SIG-M5 (cell line): ENCODE results near the gene ANKZF1.

Experiments used
- DNase-seq: peaks from one replicate; lab custom pipeline; 2025; lab: John Stamatoyannopoulos, UW

The ANKZF1 gene

DNA sequence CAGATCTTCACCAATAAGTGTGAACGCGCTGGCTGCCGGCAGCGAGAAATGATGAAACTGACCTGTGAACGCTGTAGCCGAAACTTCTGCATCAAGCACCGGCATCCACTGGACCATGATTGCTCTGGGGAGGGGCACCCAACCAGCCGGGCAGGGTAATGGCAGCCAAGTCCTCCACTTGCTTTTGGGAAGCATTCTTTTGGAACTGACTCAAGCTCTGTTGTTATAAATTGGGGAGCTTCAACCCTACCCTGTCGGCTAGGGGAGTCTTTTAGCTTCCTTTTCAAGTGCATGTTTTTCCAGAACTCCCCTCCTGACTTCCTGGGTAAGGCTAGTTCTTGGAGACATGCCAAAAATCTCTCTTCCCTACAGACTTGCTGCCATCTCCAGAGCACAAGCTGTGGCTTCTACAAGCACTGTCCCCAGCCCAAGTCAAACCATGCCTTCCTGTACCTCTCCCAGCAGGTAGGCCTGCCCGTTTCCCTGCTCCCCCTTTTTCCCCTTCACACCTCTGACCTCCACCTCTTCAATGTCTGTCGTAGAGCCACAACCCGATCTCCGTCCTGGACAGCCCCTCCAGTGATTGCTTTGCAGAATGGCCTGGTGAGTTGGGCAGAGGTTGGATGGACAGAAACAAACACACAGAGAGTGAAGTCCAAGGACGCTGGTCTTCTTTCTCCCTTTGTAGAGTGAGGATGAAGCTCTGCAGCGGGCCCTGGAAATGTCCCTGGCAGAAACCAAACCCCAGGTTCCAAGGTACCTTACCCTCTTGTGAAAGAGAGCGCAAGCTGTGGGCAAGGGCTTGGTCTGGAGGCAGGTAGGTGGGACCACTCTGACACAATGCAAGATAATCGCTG lies 21.5 kb upstream of the ANKZF1 start:
- DNase-seq: no peak

DNA sequence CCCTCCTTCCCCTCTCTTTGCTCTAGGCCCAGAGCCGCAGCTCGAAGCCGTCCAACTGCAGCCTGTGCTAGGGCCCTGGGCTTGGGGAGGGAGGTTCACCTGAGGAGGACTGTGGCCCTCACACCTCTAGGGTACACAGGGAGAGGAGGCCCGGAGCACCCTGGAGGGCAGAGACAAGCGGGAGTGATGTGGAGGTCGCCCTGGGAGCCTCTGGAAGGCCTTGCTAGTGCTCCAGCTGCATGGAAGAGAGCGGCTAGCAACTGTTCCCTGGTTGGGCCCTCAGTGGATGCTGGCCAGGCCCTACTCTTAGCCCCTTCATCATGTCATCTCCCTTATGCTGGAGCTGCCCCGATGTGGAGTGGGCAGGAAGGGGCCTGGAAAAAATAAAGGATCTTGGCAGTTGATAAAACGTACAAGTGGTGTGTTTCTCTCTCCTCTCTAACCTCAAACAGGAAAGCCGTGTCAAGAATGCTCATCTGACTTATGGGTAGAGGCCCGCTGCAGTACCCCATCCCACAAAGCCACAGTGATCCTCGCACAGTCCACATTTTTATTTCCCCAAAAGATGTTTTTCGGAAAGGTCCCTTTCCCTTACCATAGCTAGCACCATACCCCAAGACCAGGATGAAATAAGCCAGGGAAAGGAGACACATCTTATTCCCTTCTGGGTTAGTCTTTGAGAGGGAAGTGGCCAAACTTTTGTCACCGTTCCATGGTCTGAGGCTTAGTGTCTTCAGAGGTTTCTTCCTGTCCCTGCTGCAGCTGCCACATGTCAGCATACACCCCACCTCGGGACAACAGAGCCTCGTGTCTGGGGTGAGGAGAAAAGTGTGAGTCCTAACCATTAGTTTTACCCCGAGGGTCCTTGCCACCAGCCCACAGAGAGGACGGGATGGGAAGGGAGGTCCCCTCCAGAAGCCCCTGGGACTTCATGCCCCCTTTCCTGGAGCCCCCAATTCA lies 20.1 kb upstream of the ANKZF1 start:
- no peak for DNase-seq

DNA sequence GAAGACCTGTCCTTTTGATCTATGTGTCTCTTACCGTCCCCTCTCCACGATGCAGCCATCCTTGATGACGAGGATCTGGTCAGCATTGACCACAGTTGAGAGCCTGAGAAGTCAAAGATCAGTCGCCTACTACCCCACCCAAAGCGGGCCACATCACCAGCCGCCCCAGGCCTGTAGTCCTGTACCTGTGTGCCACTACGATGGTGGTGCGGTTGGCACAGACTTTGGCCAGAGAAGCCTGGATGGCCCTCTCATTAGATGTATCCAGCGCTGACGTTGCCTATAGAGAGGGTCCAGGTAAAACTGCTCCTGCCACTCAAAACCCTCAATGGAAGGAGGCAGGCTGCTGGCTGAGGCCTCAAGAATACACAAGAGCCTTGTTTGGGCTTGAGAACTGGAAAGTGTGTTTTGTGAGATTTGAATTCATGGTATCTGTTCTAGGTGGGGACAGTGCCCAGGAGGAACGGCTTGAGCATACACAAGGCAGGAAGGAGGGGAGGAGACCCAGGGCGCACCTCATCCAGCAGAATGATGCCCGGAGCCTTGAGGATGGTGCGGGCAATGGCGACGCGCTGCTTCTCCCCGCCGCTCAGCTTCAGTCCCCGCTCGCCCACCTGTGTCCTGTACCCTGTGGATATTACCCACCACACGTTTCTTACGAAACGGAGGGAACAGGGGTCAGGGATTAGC lies 19.3 kb upstream of the ANKZF1 start:
- no peak for DNase-seq

DNA sequence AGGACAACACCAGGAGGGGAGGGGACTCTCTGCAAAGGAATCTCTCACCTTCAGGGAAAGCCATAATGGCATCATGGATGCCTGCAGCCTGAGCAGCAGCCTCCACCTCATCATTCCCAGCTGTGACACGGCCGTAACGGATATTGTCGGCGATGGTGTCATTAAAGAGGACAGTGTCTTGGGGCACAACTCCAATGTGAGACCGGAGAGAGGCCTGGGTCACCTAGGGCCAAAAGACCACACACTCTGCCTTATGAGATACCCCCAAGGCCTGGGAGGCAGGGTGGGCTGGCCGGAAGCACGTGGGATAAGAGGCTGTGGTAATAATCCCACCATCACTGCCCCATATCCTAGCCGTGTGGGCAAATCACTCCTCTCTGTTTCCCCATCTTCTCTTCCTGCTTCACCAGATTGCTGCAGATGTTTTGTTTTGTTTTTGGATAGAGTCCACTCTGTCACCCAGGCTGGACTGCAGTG lies 18.7 kb upstream of the ANKZF1 start:
- no peak for DNase-seq

DNA sequence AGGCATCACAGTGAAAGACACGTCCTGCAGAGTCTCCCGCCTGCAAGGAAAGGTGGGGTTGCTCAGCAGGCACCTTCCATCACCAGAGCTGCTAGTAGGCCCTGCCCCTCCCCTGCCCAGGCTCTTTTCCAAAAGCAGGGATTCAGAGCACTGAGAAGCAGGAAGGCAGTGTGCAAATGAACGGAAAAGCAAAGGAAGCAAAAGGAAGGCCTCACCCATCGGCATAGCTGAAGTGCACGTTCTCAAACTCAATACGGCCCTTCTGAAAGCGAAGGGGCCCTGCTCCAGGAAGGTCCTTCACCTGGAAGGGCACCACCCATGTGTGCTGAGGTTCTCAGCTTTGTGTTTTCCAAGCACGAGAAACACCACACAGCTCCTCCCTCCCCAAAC lies 16.6 kb upstream of the ANKZF1 start:
- DNase-seq: no peak

DNA sequence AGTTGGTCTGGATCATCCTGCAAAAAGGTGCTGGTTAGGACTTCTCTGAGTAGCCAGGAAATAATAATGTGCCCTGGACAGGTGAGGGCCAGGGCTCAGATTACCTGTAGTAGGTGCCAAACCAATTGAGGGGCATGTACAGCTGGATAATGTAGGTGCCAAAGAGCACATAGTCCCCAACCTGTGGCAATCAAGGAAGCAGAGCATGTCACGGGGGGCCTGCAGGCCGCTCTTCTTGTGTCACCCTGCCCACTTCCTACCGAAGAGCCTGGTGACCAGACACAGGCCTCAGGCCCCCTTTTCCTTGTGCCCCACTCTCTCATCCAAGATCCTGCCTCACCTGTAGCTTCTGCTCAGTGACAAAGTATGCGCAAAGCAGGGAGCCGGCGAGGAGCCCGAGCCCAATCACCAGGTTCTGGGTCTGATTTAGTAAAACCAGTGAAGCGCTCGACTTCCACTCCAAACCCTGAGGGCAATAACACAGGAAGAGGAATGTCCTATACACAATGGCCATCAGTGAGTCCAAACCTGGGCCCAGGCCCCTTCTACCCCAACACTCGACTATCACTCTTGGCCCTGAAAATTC lies 16.0 kb upstream of the ANKZF1 start:
- no peak for DNase-seq

DNA sequence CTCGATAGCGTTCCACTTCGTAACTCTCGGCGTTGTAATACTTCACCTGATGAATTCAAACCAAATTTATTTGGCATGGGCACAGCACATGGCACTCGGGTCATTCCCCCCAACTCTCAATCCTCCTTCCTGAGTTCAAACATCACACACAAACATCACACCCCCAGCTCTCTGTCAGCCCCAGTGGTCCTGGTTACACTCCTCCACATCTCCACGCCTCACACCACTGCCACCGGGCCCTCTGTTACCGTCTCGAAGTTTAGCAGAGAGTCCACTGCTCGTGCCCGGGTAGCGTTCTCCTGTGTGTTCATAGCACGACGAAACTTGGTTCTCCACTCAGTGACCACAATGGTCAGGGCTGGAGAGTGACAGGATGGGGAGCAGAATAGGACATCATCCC lies 15.5 kb upstream of the ANKZF1 start:
- DNase-seq: no peak

DNA sequence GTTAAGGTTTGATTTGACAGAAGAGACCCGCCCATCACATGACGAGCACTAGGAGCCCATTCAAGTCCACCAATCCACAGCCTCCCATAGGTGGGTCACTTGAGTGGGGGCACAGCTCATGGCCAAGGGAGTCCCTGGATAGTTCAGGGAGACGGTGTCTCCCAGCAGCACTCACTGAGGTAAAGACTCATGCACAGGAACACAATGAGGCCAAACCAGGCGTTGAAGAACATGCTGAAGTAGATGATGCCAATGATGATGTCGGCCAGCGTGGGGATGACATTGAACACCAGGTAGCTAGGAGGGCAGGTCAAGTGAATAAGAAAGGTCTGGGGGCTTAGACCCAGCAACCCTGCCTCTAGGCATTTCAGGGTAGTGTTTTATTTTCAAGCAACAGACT lies 14.8 kb upstream of the ANKZF1 start:
- DNase-seq: no peak

DNA sequence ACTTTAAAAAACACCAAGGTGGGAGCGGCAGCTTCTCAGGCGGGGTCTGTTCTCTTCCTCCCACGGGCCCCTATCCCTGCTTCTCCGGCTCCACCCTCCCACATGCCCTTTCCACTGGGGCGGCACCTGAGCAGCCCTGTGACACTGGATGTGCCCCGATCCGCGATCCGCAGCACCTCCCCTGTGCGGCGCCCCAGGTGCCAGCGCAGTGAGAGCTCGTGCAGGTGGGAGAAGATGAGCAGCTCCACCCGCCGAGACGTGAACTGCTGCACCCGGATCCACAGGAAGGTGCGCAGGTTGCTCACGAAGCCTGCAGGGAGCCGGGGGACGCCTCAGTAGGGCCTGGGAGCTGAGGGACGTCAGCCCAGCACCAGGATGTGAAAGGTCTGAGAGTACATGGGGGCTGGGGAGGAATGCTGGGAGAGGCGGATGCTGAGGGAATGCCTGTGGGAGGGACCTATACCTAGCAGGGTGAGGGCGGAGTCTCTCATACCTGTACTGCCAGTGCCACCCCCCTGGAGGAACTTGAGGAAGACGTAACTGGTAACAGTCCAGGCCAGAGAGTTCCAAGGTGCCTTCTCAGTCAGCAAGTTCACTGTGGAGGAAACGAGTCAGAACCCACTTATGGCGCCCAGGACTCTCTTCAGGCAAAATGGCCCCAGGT lies 13.6 kb upstream of the ANKZF1 start:
- DNase-seq: no peak

DNA sequence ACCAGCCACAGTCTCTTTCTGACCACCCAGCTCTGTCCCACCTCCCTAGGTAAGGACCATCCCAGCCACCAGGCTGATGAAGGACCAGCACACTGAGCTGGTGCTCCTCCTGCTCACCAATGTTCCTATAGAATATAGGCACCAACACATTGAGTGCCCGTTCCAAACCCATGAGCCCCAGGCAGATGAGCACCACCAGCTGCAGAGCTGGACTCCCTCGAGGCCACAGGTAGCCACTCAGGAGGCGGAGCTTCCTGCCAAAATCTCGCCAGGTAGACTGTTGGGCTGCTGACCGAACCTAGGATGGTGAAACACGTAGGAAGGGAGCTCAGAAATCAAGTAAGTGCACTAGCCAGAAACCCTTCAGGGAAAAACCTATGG lies 13.1 kb upstream of the ANKZF1 start:
- DNase-seq: no peak

DNA sequence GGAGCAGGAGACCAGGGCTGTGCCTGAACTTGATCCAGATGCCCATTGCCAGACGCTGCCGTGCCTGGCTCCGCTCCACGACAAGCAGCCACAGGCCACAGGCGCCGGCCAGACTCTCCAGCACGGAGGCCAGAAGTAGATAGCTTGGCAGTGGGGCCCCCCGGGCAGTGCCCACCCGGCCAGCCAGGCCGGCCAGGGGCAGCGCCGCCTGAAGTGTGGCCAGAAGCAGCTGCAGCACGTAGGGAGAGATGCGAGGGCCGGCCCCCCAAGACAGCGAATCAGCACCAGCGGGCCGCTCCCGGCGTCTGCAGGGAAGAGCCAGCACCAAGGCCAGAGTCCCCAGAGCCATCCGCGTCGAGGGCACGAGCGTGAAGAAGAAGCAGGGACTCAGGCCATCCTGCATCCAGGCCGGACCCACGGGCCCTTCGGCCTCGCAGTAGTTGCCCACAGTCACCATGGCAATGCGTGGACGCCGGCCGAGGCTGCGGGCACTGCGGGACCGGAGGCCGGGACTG lies 11.3 kb upstream of the ANKZF1 start:
- DNase-seq: no peak

DNA sequence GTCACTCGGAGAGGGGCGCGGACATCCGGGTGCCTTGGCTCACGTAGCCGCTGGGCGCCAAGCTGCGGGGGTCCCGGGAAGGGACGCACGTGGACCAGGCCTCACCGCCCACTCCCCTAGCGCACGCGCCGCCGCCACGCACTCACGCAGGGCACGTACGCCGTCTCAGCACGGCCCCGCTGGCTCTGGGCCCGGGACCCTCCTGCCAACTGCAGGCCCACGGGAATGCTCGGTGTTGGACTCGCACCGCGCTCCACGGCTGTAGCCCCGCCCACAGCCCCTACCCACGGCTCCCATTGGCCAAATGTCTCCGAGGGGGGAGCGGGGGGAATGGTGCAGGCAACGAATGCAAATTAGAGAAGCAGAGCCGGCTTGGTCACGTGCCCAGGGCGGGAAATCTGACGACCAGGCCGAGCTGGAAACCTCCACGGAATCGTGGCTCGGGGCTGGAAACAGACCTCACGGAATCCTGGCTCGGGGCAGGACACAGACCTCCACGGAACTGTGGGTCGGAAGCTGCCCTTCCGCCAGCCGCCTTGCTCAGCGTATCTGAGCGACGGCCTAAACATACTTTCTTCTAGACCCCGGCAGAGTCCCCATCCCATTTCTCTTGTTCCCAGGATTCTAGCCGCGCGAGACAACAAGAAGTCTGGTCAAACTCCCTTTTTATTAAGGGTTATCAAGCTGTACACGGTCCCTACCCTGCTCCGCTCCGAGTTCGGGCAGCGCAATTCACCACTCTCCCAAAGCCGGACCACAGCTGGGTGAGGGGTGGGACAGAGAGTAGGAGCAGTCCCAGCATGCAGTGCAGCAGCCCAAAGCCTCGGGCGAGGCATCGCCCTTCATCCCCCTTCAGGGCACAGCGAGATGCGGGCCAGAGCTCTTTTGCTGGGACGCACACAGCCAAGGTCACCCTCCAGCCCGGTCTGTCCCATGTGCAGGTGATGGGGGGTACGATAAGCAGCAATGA lies 10.6 kb upstream of the ANKZF1 start, which contains the start of gene ABCB6:
Gene ABCB6 (minus strand): TSS at position 227 of the 970 bp plus-strand sequence. CDS start 285 bp downstream, outside the sequence.
- DNase-seq: no peak

DNA sequence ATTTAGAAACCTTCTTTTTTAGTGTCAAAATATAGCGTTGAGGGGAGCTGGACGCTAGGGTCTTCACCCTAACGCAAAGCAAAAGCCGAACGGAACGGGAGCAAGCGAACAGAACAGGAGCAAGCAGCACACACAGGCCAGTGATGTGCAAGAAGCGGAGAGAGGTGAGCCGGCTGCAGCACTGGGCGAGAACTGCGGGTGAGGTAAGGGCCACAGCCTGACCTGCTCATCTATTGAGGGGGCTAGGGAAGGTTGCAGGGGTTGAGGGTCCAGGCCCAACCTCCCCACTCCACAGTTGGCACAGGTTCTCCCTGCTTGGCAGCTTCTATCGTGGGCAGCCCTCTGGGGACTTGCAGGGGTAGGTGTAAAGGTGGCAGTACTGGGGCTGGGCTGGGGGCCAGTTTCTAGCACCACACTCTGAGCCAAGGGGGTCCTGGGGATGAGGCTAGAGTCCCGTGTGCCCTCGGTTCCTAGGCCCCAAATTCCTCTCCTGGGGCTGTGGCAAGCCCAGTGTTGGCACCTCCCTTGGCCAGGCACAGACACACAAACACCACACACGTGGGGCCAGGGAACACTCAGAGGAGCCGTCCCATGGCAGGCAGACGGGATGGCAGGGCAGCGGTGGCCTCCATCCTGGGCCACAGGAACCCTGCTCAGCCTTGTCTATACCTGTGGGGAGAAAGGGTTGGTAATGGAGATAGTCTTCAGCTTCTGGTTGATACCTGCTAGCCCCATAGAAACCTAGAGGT lies 9.6 kb upstream of the ANKZF1 start:
- DNase-seq: no peak

DNA sequence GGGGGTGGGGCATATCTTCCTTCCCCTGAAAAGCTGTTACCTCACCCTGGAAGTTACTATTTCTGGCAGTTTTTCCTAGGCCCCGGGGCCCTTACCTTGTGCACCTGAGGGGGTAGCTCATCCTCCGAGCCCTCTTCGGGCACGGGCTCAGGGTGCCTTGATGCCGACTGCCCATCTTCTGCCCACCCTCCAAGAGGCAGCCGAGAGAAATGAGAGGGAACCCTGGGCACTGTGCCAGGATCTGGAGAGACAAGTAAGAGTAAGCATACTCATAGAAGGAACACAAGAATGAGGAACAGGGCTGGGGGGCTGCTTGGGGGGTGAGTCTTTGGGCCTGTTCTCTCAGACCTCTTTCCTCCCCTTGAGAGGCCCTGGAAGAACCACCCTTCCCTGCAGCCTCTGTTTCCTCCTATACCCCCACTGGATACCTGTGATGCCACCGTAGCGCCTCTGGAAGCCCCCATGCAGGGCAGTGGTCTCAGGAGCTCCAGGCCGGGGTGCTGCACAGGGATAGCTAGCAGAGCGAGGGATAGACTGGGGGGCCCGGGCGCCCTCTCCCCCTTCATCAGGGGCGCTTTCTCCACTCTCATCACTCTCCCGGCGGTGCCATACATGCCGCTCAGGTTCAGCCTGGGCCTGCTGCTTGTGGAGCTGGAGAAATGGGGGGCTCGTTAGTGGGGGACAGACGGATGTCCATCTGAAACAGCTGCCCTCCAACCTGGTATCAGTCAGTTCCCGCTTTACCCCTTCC lies 8.8 kb upstream of the ANKZF1 start:
- no peak for DNase-seq

DNA sequence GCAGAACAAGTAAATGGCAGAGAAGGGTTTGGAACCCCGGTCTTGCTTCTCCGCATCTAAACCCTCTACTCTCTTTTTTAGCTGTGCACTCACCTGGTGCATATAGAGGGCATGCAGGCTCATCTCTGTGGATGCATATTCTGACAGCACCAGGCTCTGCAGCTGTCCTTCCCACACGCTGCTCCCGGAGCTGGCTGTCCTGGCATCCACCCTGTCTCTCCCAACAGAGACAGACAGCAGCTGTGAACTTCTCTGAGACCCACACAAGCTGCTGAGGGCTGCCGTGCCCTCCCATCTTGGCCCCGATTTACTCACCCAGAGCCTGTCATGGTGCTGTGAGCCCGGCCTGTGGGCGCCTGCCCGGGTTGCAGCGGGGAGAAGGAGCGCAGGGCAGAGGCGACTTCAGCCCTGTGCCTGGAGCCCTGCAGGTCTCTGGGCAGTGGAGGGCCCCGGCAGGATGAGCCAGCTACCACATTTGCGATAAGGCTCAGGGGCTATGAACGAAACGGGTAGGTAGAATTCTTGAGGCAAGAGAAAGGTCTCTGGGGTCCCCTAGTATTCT lies 7.6 kb upstream of the ANKZF1 start:
- no peak for DNase-seq

DNA sequence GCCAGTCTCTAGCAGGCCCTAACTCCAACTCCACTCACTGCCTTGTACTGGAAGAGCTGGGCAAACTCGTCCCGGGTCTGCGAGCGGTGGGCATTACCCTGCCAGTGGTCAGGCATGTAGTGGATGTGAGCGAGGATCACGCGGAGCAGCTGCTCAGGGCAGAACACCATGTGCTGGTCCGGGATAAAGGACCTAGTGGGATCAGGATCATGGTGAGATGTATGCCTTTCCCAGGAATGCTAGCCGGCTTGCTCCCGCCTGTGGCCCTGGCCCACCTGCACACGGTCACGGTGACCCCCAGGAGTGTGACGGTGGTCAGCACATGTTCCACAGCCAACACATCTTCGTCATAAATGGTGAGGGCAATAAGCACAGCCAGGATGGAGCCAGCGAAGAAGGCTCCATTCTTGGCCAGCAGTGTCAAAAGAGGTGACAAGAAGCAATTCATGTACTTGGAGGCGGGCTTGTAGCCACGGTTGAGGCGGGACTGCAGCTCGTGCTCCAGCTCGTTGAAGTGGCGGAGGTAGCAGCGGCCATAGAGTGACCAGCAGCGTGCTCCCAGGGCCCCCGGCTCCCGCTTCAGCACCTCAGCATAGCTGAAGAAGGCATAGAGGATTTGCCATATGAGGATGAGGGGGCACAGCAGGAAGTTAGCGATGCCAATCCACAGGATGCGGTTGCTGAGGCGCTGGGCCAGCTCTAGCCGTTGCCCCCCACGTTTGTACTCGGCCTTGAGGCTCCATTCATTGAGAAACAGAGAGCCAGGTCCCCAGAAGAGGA lies 5.6 kb upstream of the ANKZF1 start:
- DNase-seq: no peak

DNA sequence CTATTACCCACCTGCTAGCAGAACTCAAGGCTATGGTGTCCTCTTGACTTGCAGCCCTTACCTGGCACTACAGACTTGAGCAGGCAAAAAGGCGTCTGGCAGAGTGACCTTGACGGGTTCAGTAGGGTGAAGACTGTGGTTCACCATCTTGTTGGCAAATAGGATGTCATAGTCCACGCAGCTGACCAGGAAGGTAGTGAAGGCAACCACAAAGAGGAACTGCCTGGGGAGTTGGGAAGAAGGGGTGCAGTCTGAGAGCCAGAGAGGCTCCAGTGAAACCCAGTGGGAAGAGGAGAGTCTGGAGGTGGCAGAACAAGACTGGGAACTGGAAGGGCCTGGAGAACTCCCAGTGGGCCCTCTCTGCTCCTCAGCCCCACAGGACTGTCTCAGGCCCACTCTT lies 4.3 kb upstream of the ANKZF1 start:
- no peak for DNase-seq
